PC-9 (cell line): Measurements from ENCODE around the gene FAM78B. TPM values are rescaled to one million over a fixed set of nuclear protein-coding genes. Genes with fewer than 3 reads are reported as not detected.

Experiments
- BruUV-seq: library from RNA; stranded (reverse); fragments of 400-500 nt; replicated peaks from 2 replicates; lab custom pipeline; 2021; lab: Mats Ljungman, UMichigan
- CTCF ChIA-PET: fragments of 300-600 bp; sonication (Branson Sonifier 250); formaldehyde crosslinking; loops from one replicate; lab custom pipeline; 2022; ENCODE audit warnings: antibody characterized with exemption; lab: Charles Lee
- POLR2A ChIA-PET: fragments of 300-600 bp; sonication (Branson Sonifier 250); formaldehyde crosslinking; loops from one replicate; lab custom pipeline; 2022; ENCODE audit warnings: antibody characterized with exemption; ENCODE audit not compliant: unreplicated experiment; lab: Charles Lee
- DNase-seq, 2 experiments: peaks; one replicate each; pipeline versions ENCODE4 v3.0.0 to v3.0.0-alpha.2; 2015 to 2022; ENCODE audit warnings: mixed read lengths in 1 of 2
- H2AFZ ChIP-seq: fragments of 200-600 bp; sonication (generic); 2 replicates; pipeline ENCODE4 v1.8.1; 2017; ENCODE audit warnings: antibody characterized with exemption
- H3F3A ChIP-seq: fragments of 200-600 bp; sonication (generic); 2 replicates; pipeline ENCODE4 v1.8.1; 2017; ENCODE audit warnings: antibody characterized with exemption, mild to moderate bottlenecking, low read depth; ENCODE audit not compliant: insufficient read depth
- H3K27ac ChIP-seq: fragments of 200-600 bp; sonication (generic); 2 replicates; pipeline ENCODE4 v1.6.1; 2016; ENCODE audit warnings: mixed run types
- H3K27me3 ChIP-seq: fragments of 200-600 bp; sonication (generic); 2 replicates; pipeline ENCODE4 v1.6.1; 2016; ENCODE audit warnings: low read depth, mixed run types; ENCODE audit not compliant: insufficient read depth
- H3K36me3 ChIP-seq: fragments of 200-600 bp; sonication (generic); 2 replicates; pipeline ENCODE4 v1.6.1; 2016; ENCODE audit warnings: low read depth, mixed run types
- H3K4me1 ChIP-seq: fragments of 200-600 bp; sonication (generic); replicated peaks from 2 replicates; pipeline ENCODE4 v1.6.1; 2016; ENCODE audit warnings: mixed run types; ENCODE audit not compliant: insufficient read depth
- H3K4me2 ChIP-seq: fragments of 200-600 bp; sonication (generic); 2 replicates; pipeline ENCODE4 v1.6.1; 2017; ENCODE audit warnings: mixed run types
- H3K4me3 ChIP-seq: fragments of 200-600 bp; sonication (generic); 2 replicates; pipeline ENCODE4 v1.6.1; 2016; ENCODE audit warnings: mixed run types
- H3K79me2 ChIP-seq: fragments of 200-600 bp; sonication (generic); 2 replicates; pipeline ENCODE4 v1.6.1; 2017; ENCODE audit warnings: low read depth, mixed run types
- H3K9me2 ChIP-seq: fragments of 200-600 bp; sonication (generic); 2 replicates; pipeline ENCODE4 v1.8.1; 2017; ENCODE audit warnings: mild to moderate bottlenecking; ENCODE audit not compliant: insufficient read depth
- H3K9me3 ChIP-seq: fragments of 200-600 bp; sonication (generic); 2 replicates; pipeline ENCODE4 v1.8.1; 2016; ENCODE audit warnings: low read depth; ENCODE audit not compliant: insufficient read depth
- H4K20me1 ChIP-seq: fragments of 200-600 bp; sonication (generic); 2 replicates; pipeline ENCODE4 v1.8.1; 2017; ENCODE audit not compliant: insufficient read depth
- CTCF ChIP-seq: fragments of 200-600 bp; sonication (generic); conservative IDR thresholded peaks from 2 replicates; pipeline ENCODE4 v1.6.1; 2017; ENCODE audit warnings: mixed run types, antibody characterized with exemption, mild to moderate bottlenecking, moderate library complexity
- EZH2 ChIP-seq: fragments of 200-600 bp; sonication (generic); IDR thresholded peaks from 2 replicates; pipeline ENCODE4 v1.8.0; 2017; ENCODE audit warnings: antibody characterized with exemption, low read depth
- intact Hi-C: fragments of 100-400 bp; cut with micrococcal nuclease; formaldehyde crosslinking; loops from one replicate; pipeline ENCODE4 v1.10.0; 2022; ENCODE audit not compliant: unreplicated experiment
- total RNA-seq: library from RNA; stranded (reverse); gene quantifications from 2 replicates; pipeline ENCODE4 v1.2.3, GENCODE V29; 2021

FAM78B gene
- total RNA-seq, 1 experiment from 2014 or later, result not detected

- H2AFZ ChIP-seq, result no peak overlapping the region
- POLR2A ChIA-PET, result no interaction called here
- no peaks in the 10 kb centered on the region for H3K9me2 ChIP-seq
- H3K9me3 ChIP-seq, result no peaks in the 10 kb centered on the region
- BruUV-seq, result no TSS peak
- H3F3A ChIP-seq, result no peaks in the 10 kb centered on the region
- H4K20me1 ChIP-seq, result no peaks in the 10 kb centered on the region
- H3K4me2 ChIP-seq, result no peak overlapping the region
- no peak overlapping the region for H3K27ac ChIP-seq
- no peaks in the 10 kb centered on the region for H3K4me1 ChIP-seq
- H3K36me3 ChIP-seq, result no peaks in the 10 kb centered on the region
- H3K79me2 ChIP-seq, result no peaks in the 10 kb centered on the region
- TF ChIP-seq EZH2, result no peak
- no peak for TF ChIP-seq CTCF
- H3K4me3 ChIP-seq, result no peak overlapping the region
- intact Hi-C loops, result no loop called here
- CTCF ChIA-PET, result no interaction called here
- H3K27me3 ChIP-seq, result no peaks in the 10 kb centered on the region
- DNase-seq, result no peak
These were observed 2.4 kb upstream of the FAM78B start for GRCh38 chr1:166169182-166169581.

- H3K9me2 ChIP-seq, result no peaks in the 10 kb centered on the region
- no peak overlapping the region for H3K4me2 ChIP-seq
- POLR2A ChIA-PET, result no interaction called here
- no peak overlapping the region for H3K27ac ChIP-seq
- H3K4me1 ChIP-seq, result no peaks in the 10 kb centered on the region
- no peaks in the 10 kb centered on the region for H3F3A ChIP-seq
- H4K20me1 ChIP-seq, result no peaks in the 10 kb centered on the region
- TF ChIP-seq EZH2, result no peak
- TF ChIP-seq CTCF, result no peak
- no peaks in the 10 kb centered on the region for H3K36me3 ChIP-seq
- peaks cover 7% of the 10 kb centered on the region; the same call in 1 of the 2 replicates for H3K27me3 ChIP-seq
- intact Hi-C loops, result no loop called here
- H3K9me3 ChIP-seq, result no peaks in the 10 kb centered on the region
- CTCF ChIA-PET, result no interaction called here
- H3K79me2 ChIP-seq, result no peaks in the 10 kb centered on the region
- H2AFZ ChIP-seq, result no peak overlapping the region
- no peak for DNase-seq
- no TSS peak for BruUV-seq
- H3K4me3 ChIP-seq, result no peak overlapping the region
These were observed 748 bp upstream of the FAM78B start for GRCh38 chr1:166167572-166167925.

GRCh38 chr1:166166329-166166697 lies 488 bp downstream of the FAM78B start:
- intact Hi-C loops, result no loop called here
- no peak overlapping the region for H3K27ac ChIP-seq
- H3K36me3 ChIP-seq, result no peaks in the 10 kb centered on the region
- H3K9me2 ChIP-seq, result no peaks in the 10 kb centered on the region
- DNase-seq, result no peak
- no peaks in the 10 kb centered on the region for H3K79me2 ChIP-seq
- H3K4me2 ChIP-seq, result no peak overlapping the region
- H3K4me3 ChIP-seq, result no peak overlapping the region
- BruUV-seq, result no TSS peak
- H2AFZ ChIP-seq, result no peak overlapping the region
- TF ChIP-seq CTCF (no peak), EZH2 (no peak)
- CTCF ChIA-PET, result interaction anchor here (0.6 kb wide), 1 partner anchor 626 kb away, joined by 3 read pairs; no protein-coding TSS in a partner anchor
- no peaks in the 10 kb centered on the region for H3K4me1 ChIP-seq
- H3F3A ChIP-seq, result no peaks in the 10 kb centered on the region
- H4K20me1 ChIP-seq, result no peaks in the 10 kb centered on the region
- H3K9me3 ChIP-seq, result no peaks in the 10 kb centered on the region
- POLR2A ChIA-PET, result no interaction called here
- H3K27me3 ChIP-seq, result peaks cover 19% of the 10 kb centered on the region; the same call in 1 of the 2 replicates
